OCI-LY7 (cell line): ENCODE measurements around the gene OR5AU1. TPM values are rescaled to one million over a fixed set of nuclear protein-coding genes. Genes with fewer than 3 reads are reported as not detected.

Experiments used
- BruUV-seq: library from RNA; stranded (reverse); fragments of 400-500 nt; replicated peaks from 2 replicates; lab custom pipeline; 2021; lab: Mats Ljungman, UMichigan
- CTCF ChIA-PET: fragments of 300-600 bp; sonication (Branson Sonifier 250); formaldehyde crosslinking; loops from one replicate; lab custom pipeline; 2022; ENCODE audit warnings: antibody characterized with exemption; ENCODE audit not compliant: unreplicated experiment; lab: Charles Lee
- POLR2A ChIA-PET: fragments of 300-600 bp; sonication (Branson Sonifier 250); formaldehyde crosslinking; loops from one replicate; lab custom pipeline; 2022; ENCODE audit warnings: antibody characterized with exemption; lab: Charles Lee
- DNase-seq: peaks from one replicate; pipeline ENCODE4 v3.0.0-alpha.2; 2015; ENCODE audit warnings: low spot score
- H2AFZ ChIP-seq: fragments of 200-600 bp; sonication (generic), shearing (Covaris generic); 2 replicates; pipeline ENCODE4 v1.6.1; 2014; ENCODE audit warnings: mild to moderate bottlenecking, antibody characterized with exemption, low read length, moderate library complexity
- H3K27ac ChIP-seq: fragments of 200-600 bp; sonication (generic); 2 replicates; pipeline ENCODE4 v1.5.1; 2014; ENCODE audit warnings: mixed run types, low read depth, mild to moderate bottlenecking, moderate library complexity, low read length, inconsistent platforms; ENCODE audit not compliant: poor library complexity, severe bottlenecking
- H3K36me3 ChIP-seq: fragments of 200-600 bp; sonication (generic); 2 replicates; pipeline ENCODE4 v1.6.1; 2014; ENCODE audit warnings: mild to moderate bottlenecking, antibody characterized with exemption, low read length, moderate library complexity, mixed read lengths; ENCODE audit not compliant: insufficient read depth
- H3K4me1 ChIP-seq: fragments of 200-600 bp; sonication (generic); 2 replicates; pipeline ENCODE4 v1.5.1; 2014; ENCODE audit warnings: mild to moderate bottlenecking, low read length; ENCODE audit not compliant: insufficient read depth, poor library complexity, severe bottlenecking
- H3K4me2 ChIP-seq: fragments of 200-600 bp; sonication (generic); 2 replicates; pipeline ENCODE4 v1.6.1; 2014; ENCODE audit warnings: mild to moderate bottlenecking, low read length
- H3K4me3 ChIP-seq: fragments of 200-600 bp; sonication (generic); 2 replicates; pipeline ENCODE4 v1.5.1; 2014; ENCODE audit warnings: mild to moderate bottlenecking, low read depth, low read length; ENCODE audit not compliant: poor library complexity, severe bottlenecking
- H3K79me2 ChIP-seq: fragments of 200-600 bp; sonication (generic); 2 replicates; pipeline ENCODE4 v1.6.1; 2016; ENCODE audit warnings: low read depth, mild to moderate bottlenecking, low read length, moderate library complexity, mixed read lengths; ENCODE audit not compliant: insufficient read depth
- H3K9me2 ChIP-seq: fragments of 200-600 bp; sonication (generic); 2 replicates; pipeline ENCODE4 v1.6.1; 2016; ENCODE audit warnings: mild to moderate bottlenecking, low read length, mixed read lengths; ENCODE audit not compliant: insufficient read depth
- H3K9me3 ChIP-seq: fragments of 200-600 bp; sonication (generic); 2 replicates; pipeline ENCODE4 v1.6.1; 2014; ENCODE audit warnings: mild to moderate bottlenecking, mixed run types, low read length, mixed read lengths
- H4K20me1 ChIP-seq: fragments of 200-600 bp; sonication (generic); 2 replicates; pipeline ENCODE4 v1.6.1; 2014; ENCODE audit warnings: mild to moderate bottlenecking, antibody characterized with exemption, low read length, moderate library complexity, mixed read lengths; ENCODE audit not compliant: insufficient read depth
- EZH2phosphoT487 ChIP-seq: fragments of 200-600 bp; sonication (generic); IDR thresholded peaks from 2 replicates; pipeline ENCODE4 v1.6.1; 2018; ENCODE audit warnings: low read depth, borderline replicate concordance, mild to moderate bottlenecking, mixed run types, antibody characterized with exemption, low read length, moderate library complexity, mixed read lengths
- intact Hi-C: fragments of 100-400 bp; cut with micrococcal nuclease; formaldehyde crosslinking; loops from one replicate; pipeline ENCODE4 v1.10.0; 2022; ENCODE audit not compliant: unreplicated experiment
- total RNA-seq, 2 experiments: library from RNA; depleted of rRNA in 1 of 2; stranded (reverse); fragments of >200 nt in 1 of 2; shearing (Covaris generic) in 1 of 2; gene quantifications; 2 replicates each; pipeline ENCODE4 v1.2.3, GENCODE V29; 2014 to 2022
- TF ChIP-seq, protein P1 (sequence below): fragments of 200-600 bp; sonication (generic); conservative IDR thresholded peaks from 2 replicates; pipeline ENCODE4 v1.5.1; 2014; ENCODE audit warnings: mild to moderate bottlenecking, antibody characterized with exemption, low read length, moderate library complexity, mixed read lengths

OR5AU1 gene
- total RNA-seq, 2 experiments from 2014 or later = not detected

DNA sequence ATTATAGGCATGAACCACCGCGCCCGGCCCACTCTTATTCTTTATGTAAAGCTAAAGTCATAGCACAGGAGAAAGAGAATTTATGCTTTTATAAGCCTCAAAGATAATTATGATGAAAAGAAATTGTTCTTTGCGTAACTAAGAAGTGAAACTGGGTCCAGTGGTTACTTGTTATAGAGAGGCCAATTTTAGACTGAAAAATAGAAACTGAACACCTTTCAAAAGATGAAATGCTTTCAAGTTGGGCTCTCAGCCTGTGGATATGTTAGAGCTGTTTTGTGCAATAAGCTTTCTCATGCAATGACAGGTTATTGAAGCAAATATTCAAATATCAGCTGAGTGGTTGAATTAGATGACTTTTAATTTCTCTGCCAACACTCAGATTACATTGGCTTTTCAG lies 47.1 kb downstream of the OR5AU1 start:
- Histone ChIP-seq H3K4me3 (no peak overlapping the region), H3K4me1 (peaks cover 23% of the 10 kb centered on the region), H3K9me3 (no peaks in the 10 kb centered on the region), H3K36me3 (no peaks in the 10 kb centered on the region), H2AFZ (no peak overlapping the region), H3K9me2 (no peaks in the 10 kb centered on the region), H3K79me2 (no peaks in the 10 kb centered on the region), H3K4me2 (peak overlapping the region; percentile 32; the same call in 1 of the 2 replicates), H4K20me1 (no peaks in the 10 kb centered on the region), H3K27ac (no peak overlapping the region)
- no peak for TF ChIP-seq EZH2phosphoT487
- TF ChIP-seq, protein P1, sequence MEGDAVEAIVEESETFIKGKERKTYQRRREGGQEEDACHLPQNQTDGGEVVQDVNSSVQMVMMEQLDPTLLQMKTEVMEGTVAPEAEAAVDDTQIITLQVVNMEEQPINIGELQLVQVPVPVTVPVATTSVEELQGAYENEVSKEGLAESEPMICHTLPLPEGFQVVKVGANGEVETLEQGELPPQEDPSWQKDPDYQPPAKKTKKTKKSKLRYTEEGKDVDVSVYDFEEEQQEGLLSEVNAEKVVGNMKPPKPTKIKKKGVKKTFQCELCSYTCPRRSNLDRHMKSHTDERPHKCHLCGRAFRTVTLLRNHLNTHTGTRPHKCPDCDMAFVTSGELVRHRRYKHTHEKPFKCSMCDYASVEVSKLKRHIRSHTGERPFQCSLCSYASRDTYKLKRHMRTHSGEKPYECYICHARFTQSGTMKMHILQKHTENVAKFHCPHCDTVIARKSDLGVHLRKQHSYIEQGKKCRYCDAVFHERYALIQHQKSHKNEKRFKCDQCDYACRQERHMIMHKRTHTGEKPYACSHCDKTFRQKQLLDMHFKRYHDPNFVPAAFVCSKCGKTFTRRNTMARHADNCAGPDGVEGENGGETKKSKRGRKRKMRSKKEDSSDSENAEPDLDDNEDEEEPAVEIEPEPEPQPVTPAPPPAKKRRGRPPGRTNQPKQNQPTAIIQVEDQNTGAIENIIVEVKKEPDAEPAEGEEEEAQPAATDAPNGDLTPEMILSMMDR = no peak
- ChIA-PET CTCF (interaction anchor here (1.0 kb wide), 1 partner anchor 94 kb away, joined by 3 read pairs; no protein-coding TSS in a partner anchor), POLR2A (interaction anchor here (0.6 to 0.7 kb wide), 3 partner anchors 572 to 743 kb away, joined by 3 to 4 read pairs (median 4); no protein-coding TSS in a partner anchor)
- no TSS peak for BruUV-seq
- no peak for DNase-seq
- intact Hi-C loops = loop anchor here (10.0 kb wide), 1 partner anchor 424 kb away; the partner anchor contains the start of genes ANG and RNASE4

DNA sequence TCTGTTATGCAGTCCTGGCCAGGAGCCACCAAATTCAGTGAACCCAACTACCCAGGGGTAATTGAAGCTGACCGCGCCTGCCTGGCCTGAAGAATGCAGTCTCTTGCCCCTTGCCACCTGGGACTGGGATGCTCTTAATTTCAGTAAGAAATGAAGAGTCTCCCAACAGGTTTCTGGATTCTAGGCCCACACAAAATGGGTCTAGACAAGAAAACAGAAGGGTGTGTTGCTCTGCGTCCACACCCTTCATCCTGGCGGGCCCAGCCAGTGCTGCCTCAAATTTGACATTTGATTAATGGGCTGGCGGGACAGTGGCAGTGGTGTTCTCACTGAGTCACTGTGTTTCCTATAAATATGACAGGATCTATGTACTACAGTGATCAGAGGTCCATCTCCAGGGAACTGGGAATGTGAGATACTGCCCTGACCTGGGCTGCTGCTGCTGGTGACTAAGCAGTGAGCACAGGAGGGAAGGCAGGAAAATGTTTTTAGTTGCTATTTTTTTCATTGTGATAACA lies 48.5 kb downstream of the OR5AU1 start:
- H3K4me1 ChIP-seq = peaks cover 31% of the 10 kb centered on the region
- TF ChIP-seq, protein P1 = no peak
- no peak for TF ChIP-seq EZH2phosphoT487
- intact Hi-C loops = loop anchor here (10.0 kb wide), 1 partner anchor 423 kb away; the partner anchor contains the start of genes ANG and RNASE4
- no peaks in the 10 kb centered on the region for H3K9me2 ChIP-seq
- no peak for DNase-seq
- H3K27ac ChIP-seq = no peak overlapping the region
- no peak overlapping the region for H3K4me3 ChIP-seq
- H4K20me1 ChIP-seq = no peaks in the 10 kb centered on the region
- no peaks in the 10 kb centered on the region for H3K79me2 ChIP-seq
- no peaks in the 10 kb centered on the region for H3K36me3 ChIP-seq
- no peaks in the 10 kb centered on the region for H3K9me3 ChIP-seq
- no TSS peak for BruUV-seq
- CTCF ChIA-PET = no interaction called here
- no peak overlapping the region for H3K4me2 ChIP-seq
- no peak overlapping the region for H2AFZ ChIP-seq
- POLR2A ChIA-PET = no interaction called here
